Body of pancreas (tissue), 4 donors: ENCODE results near the gene PCSK4.
"Not testable (repeated sequence)": the region's sequence is repeated elsewhere in the genome, so short reads cannot be mapped to it uniquely, and the experiment has no call there.

Experiments
- POLR2A ChIP-seq, 3 donors: fragments of 450-650 bp; IDR thresholded peaks; one replicate each; pipeline ENCODE4 v1.6.1; 2016; ENCODE audit warnings: antibody characterized with exemption in 3 of 3, mild to moderate bottlenecking in 2 of 3
- TF ChIP-seq, protein P1 (sequence below), 7 experiments: fragments of 450-650 bp in 4 of 7; fragments of 200-600 bp in 3 of 7; sonication (generic) in 3 of 7; IDR thresholded peaks; one replicate each; pipeline ENCODE4 v1.5.1; 2016 to 2019; ENCODE audit warnings: antibody characterized with exemption in 7 of 7

DNA sequence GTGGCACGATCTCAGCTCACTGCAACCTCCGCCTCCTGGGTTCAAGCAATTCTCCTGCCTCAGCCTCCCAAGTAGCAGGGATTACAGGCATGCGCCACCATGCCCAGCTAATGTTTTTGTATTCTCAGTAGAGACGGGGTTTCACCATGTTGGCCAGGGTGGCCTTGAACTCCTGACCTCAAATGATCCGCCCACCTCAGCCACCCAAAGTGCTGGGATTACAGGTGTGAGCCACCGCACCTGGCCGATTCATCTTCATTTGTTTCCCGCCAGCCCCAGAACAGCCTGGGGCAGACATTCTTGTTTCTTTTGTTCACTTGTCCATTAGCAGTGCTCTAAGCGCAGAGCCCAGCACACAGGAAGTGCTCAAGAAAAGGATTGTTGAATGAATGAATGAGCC, 13.1 kb downstream of the PCSK4 start:
- TF ChIP-seq, protein P1, sequence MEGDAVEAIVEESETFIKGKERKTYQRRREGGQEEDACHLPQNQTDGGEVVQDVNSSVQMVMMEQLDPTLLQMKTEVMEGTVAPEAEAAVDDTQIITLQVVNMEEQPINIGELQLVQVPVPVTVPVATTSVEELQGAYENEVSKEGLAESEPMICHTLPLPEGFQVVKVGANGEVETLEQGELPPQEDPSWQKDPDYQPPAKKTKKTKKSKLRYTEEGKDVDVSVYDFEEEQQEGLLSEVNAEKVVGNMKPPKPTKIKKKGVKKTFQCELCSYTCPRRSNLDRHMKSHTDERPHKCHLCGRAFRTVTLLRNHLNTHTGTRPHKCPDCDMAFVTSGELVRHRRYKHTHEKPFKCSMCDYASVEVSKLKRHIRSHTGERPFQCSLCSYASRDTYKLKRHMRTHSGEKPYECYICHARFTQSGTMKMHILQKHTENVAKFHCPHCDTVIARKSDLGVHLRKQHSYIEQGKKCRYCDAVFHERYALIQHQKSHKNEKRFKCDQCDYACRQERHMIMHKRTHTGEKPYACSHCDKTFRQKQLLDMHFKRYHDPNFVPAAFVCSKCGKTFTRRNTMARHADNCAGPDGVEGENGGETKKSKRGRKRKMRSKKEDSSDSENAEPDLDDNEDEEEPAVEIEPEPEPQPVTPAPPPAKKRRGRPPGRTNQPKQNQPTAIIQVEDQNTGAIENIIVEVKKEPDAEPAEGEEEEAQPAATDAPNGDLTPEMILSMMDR (IDR thresholded peaks at IDR 0.05), result not testable (repeated sequence)
- not testable (repeated sequence) for TF ChIP-seq POLR2A (IDR thresholded peaks at IDR 0.05)
